Activated CD4-positive, alpha-beta T cell treated with anti-CD3 and anti-CD28 coated beads, Interleukin-2, amount 10 ng/mL, durations not matched to agents 24 days and 14 days (primary cell): ENCODE data around the gene PRKCA. TPM values are rescaled to one million over a fixed set of nuclear protein-coding genes. Genes with fewer than 3 reads are reported as not detected.

ENCODE experiments used
- DNase-seq: peaks from one replicate; pipeline ENCODE4 v3.0.0; 2022
- H3K27ac Mint-ChIP-seq: one replicate; pipeline ENCODE4 v1.8.0; 2022; ENCODE audit warnings: mild to moderate bottlenecking, mixed read lengths
- H3K27me3 Mint-ChIP-seq: one replicate; pipeline ENCODE4 v1.8.0; 2022; ENCODE audit warnings: mixed read lengths
- H3K36me3 Mint-ChIP-seq: one replicate; pipeline ENCODE4 v1.8.0; 2022; ENCODE audit warnings: low read depth, mild to moderate bottlenecking, mixed read lengths
- H3K4me1 Mint-ChIP-seq: one replicate; pipeline ENCODE4 v1.8.0; 2021; ENCODE audit warnings: mixed read lengths
- H3K4me3 Mint-ChIP-seq: one replicate; pipeline ENCODE4 v1.8.0; 2022; ENCODE audit warnings: mild to moderate bottlenecking, moderate library complexity, mixed read lengths
- H3K9me3 Mint-ChIP-seq: one replicate; pipeline ENCODE4 v1.8.0; 2021; ENCODE audit warnings: mixed read lengths
- intact Hi-C: fragments of 100-400 bp; cut with micrococcal nuclease; formaldehyde crosslinking; loops from one replicate; pipeline ENCODE4 v1.15.1; 2023
- total RNA-seq: library from RNA; stranded (reverse); gene quantifications from 2 replicates; pipeline ENCODE4 v1.2.3, GENCODE V29; 2022

PRKCA gene
- total RNA-seq, 1 donor from 2014 or later: 164 TPM

DNA sequence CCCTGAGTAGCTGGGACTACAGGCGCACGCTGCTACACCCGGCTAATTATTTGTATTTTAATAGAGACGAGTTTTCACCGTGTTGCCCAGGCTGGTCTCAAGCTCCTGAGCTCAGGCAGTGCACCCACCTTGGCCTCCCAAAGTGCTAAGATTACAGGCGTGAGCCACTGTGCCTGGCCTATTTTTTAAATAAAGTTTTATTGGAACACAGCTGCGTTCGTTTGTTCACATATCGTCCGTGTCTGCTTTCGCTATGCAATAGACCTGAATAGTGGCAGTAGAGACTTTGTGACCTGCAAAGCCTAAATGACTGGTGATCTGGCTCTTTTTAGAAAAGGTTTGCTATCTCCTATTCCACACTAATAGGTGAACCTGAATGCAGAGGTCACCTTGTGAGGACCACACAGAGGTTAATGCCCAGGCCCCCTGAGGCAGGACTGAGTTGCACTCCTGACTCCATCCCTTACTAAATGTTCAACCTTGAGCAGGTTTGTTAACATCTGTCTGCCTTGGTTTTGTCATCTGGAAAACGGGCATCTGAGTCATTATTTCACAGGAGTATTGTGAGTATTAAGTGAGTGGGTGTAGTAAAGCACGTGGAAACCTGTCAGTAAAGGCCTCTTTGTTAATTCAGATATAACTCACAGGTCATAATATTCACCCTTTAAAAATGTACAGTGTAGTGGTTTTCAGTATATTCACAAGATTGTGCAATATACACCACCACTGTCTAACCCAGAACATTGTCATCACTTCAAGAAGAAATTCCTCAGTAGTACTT lies 375.0 kb downstream of the PRKCA start:
- DNase-seq: no peak
- Mint-ChIP-seq H3K9me3 (peaks cover 6% of the 10 kb centered on the region), H3K27me3 (no peaks in the 10 kb centered on the region), H3K4me3 (peak overlapping the region; percentile 37), H3K4me1 (peaks cover 52% of the 10 kb centered on the region), H3K27ac (peak overlapping the region; percentile 79), H3K36me3 (peaks cover 40% of the 10 kb centered on the region)
- intact Hi-C loops: loop anchor here (1.0 kb wide), 1 partner anchor 10 kb away; no protein-coding TSS in a partner anchor

DNA sequence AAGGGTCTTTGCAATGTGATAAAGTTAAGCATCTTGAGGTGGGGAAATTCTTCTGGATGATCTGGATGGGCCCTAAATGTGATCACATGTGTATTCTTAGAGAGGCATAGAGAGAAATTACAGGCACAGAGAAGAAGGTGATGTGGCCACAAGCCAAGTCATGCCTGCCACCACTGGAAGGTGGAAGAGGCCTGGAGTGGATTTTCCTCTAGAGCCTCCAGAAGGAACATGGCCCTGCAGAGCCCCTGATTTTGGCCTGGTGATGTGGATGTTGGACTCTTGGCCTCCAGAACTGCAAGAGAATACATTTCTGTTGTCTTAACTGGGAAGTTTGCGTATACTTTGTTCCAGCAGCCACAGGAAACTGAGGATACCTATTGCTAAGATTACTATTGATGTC lies 375.6 kb downstream of the PRKCA start:
- DNase-seq: no peak
- Mint-ChIP-seq H3K4me1 (peaks cover 53% of the 10 kb centered on the region), H3K27me3 (no peaks in the 10 kb centered on the region), H3K36me3 (peaks cover 40% of the 10 kb centered on the region), H3K27ac (peak overlapping the region; percentile 53), H3K4me3 (no peak overlapping the region), H3K9me3 (peaks cover 6% of the 10 kb centered on the region)
- intact Hi-C loops: no loop called here

DNA sequence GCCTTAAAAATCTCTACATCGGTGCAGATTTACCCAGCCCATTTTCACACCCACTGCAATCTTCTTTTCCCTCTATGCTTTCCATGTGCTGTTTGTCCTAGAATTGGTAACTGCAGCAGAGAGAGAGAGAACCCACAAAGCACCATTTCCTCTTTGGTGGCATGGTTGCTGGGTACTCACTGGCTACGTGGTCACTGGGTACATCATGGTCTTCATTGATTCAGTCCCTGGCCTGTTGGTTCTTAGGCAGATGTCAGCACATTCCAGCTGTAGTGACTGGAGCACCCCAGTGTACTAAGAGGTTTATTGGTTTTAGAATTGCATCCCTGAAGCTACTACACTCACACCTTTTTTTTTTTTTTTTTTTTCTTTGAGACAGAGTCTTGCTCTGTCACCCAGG lies 376.4 kb downstream of the PRKCA start:
- Mint-ChIP-seq H3K4me1 (peaks cover 47% of the 10 kb centered on the region), H3K27ac (no peak overlapping the region), H3K36me3 (peaks cover 42% of the 10 kb centered on the region)

DNA sequence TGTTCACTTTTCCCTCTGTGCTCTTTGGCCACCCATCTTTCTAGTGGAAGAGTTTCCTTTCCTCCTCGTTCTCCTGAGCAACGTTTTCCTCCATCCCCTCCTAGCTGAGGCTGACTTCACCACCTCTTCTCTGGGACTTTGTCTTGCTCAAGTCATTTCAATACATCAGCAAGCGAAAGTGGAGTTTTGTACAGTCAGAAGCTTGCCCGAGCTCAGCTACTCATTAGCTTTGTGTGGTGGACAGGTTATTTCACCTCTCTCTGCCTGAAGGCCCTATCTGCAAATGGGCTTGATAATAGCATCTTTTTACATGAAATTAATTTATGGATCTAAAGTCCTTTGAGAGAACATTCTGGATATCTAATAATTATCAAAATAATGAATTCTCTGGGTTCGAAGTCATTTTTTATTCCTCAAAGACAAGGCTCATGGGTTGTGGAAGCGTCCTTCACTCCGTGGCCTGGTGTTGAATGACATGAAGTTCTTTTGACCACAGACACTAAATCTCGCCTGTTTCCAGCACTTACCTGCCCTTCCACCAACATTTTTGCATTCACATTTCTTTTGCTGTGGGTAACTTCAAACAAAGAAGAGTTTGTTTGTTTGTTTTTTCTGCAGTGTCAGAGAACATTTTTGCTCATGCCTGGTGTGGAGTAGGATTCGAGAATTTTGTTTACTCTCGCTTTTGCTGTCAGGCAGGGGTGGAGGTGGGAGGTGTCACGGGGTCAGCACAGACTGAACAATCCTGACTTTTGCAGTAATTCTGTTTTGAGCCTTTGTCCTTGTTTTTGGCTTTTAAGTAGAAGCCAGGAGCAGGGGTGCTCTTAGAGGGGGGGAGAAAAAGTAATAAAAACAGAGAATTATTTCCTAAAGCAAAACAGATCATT lies 377.5 kb downstream of the PRKCA start:
- intact Hi-C loops: no loop called here

More for the DNA sequence above, 376.4 kb downstream of the PRKCA start:
- Mint-ChIP-seq H3K4me3 (no peak overlapping the region), H3K9me3 (peaks cover 6% of the 10 kb centered on the region), H3K27me3 (no peaks in the 10 kb centered on the region)
- intact Hi-C loops: no loop called here
- no peak for DNase-seq

DNA sequence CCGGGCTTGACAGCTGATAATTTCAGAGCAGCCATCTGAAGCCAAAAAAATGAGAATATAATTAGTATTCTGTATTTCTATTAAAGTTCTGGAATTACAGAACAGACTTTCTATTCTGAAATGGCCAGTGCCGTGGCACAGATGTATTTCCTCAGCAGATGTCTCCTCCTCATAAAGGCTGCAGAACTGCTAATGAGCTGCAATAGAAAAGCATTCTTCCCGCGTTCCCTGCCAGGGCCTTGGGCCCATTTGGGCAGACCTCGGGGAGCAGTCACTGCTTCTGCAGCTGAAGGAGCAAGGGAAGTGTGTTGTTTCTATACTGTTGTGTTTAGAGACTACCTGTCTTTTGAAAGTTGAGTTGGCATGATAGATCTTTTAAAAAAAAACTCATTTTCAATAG lies 379.9 kb downstream of the PRKCA start:
- Mint-ChIP-seq H3K4me3 (no peak overlapping the region), H3K9me3 (peaks cover 6% of the 10 kb centered on the region), H3K4me1 (peaks cover 31% of the 10 kb centered on the region), H3K27ac (no peak overlapping the region), H3K36me3 (peaks cover 36% of the 10 kb centered on the region), H3K27me3 (no peaks in the 10 kb centered on the region)
- no peak for DNase-seq
- intact Hi-C loops: no loop called here

More for the DNA sequence above, 377.5 kb downstream of the PRKCA start:
- Mint-ChIP-seq H3K36me3 (peaks cover 40% of the 10 kb centered on the region), H3K27ac (no peak overlapping the region), H3K4me3 (no peak overlapping the region), H3K9me3 (peaks cover 6% of the 10 kb centered on the region), H3K27me3 (no peaks in the 10 kb centered on the region), H3K4me1 (peaks cover 38% of the 10 kb centered on the region)
- no peak for DNase-seq

DNA sequence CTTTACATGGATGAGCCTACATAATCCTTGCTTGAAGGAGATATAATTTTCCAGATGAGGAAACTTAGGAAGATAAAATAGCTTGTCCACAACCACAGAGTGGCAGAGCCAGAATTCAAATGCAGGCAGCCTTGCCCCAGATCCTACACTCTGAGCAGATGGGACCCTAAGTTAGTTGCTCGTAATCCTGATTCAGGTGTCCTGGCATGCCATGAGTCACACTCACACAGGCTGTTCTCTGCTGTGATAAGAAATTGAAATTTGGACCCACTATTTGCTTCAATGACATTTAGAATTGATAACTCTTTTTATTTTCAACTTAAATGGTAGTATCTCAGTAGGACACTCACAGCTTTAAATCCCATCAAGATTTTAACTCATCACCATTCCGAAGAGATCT lies 381.8 kb downstream of the PRKCA start:
- Mint-ChIP-seq H3K9me3 (no peaks in the 10 kb centered on the region), H3K27ac (no peak overlapping the region)
- DNase-seq: no peak

DNA sequence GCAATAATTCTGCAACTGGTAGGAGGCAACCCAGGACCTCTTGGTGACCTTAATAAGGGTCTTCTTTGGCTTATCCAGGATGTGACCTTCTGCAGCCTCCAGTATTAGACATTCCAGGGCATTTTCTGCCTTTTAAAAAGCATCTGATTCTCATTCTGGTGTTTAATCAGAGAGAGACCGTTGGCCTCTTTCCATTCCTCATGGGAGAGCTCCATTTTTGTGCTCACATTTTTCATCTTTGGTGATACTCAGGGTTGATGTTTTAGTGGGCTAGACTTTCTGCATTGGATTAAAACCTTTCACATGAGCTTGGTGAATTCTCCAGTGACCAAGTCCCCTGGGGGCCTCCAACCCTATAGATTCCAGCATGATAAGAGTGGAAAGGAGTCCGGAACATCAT lies 382.3 kb downstream of the PRKCA start:
- no peak for DNase-seq
- peaks cover 15% of the 10 kb centered on the region for H3K4me1 Mint-ChIP-seq
- H3K36me3 Mint-ChIP-seq: peaks cover 36% of the 10 kb centered on the region
- no peak overlapping the region for H3K27ac Mint-ChIP-seq
- no peak overlapping the region for H3K4me3 Mint-ChIP-seq
- no peaks in the 10 kb centered on the region for H3K9me3 Mint-ChIP-seq
- no peaks in the 10 kb centered on the region for H3K27me3 Mint-ChIP-seq
- intact Hi-C loops: no loop called here

More for the DNA sequence above, 381.8 kb downstream of the PRKCA start:
- intact Hi-C loops: no loop called here
- Mint-ChIP-seq H3K36me3 (peaks cover 36% of the 10 kb centered on the region), H3K27me3 (no peaks in the 10 kb centered on the region), H3K4me3 (no peak overlapping the region), H3K4me1 (peaks cover 19% of the 10 kb centered on the region)

DNA sequence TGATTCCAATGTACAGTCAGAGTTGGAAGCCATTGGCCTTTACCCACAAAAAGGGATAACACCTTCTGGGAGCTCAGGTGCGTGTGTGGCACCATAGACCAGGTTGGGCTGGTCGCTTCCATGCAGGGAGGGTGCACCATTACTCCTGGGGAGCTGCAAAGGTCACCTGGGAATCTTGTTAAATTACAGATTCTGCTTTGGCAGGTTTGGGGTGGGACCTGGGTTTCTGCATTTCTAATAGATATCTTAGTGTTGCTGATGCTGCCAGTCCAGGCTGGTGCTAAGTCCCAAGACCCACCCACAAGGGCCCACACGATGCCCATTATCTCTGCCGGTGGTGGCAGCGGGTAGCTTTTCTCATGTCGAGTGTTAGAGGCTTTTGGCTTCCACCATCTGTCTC lies 384.2 kb downstream of the PRKCA start:
- Mint-ChIP-seq H3K9me3 (no peaks in the 10 kb centered on the region), H3K27ac (no peak overlapping the region), H3K4me3 (no peak overlapping the region), H3K4me1 (peaks cover 20% of the 10 kb centered on the region), H3K36me3 (peaks cover 49% of the 10 kb centered on the region), H3K27me3 (no peaks in the 10 kb centered on the region)
- intact Hi-C loops: no loop called here
- DNase-seq: no peak

DNA sequence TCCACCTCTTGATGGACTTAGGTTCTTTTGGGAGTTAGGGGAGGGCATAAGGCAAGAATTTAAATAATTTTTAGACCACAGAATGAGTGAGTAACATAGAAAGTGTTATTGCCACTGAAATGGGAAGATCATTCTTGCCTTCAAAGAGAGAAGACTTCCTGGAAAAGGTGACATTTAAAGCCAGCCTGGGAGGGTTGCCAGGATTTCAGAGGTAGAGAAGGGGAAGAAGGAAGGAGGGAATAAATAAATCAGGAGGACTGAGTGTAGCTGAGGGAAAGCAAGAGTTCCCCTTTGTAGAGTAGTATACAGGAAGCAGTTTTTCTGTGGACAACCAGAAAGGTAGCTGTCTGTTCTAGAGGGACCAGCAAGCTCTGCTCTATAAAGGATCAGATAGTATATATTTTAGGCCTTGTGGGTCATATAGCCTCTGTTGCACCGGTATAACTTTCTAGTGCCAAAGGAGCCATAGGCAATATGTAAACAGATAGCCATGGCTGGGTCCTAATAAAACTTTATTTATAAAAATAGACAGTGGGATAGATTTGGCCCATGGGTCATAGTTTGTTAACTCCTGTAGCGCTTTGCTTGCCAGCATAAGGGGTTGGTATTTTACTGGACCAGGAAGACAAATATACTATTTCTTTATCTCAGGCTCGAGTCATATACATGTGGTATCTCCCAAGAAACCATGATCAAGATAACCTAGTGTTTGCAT lies 385.3 kb downstream of the PRKCA start:
- Mint-ChIP-seq H3K4me3 (no peak overlapping the region), H3K27me3 (no peaks in the 10 kb centered on the region), H3K9me3 (no peaks in the 10 kb centered on the region), H3K36me3 (peaks cover 57% of the 10 kb centered on the region), H3K27ac (peak overlapping the region; percentile 69), H3K4me1 (peaks cover 23% of the 10 kb centered on the region)
- intact Hi-C loops: no loop called here
- no peak for DNase-seq

DNA sequence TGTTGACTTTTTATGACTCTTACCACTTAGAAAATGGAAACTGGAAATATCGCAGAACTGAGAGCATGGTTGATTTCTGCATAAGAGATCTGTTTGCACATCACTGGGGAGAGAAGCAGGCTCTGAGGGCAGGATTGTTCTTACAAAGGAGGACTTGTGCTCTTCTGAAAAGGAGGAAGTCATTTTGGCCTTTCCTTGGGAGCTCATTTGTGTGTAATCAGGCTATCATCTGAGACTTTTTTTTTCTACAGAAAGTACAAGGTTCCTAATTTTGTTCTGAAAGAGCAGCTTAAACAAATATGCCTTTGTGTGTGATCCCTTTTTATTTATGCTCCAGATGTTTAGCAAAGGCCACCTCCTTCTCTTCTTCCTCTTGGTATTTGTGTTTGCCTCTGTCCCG lies 386.8 kb downstream of the PRKCA start:
- peaks cover 21% of the 10 kb centered on the region for H3K4me1 Mint-ChIP-seq
- no peaks in the 10 kb centered on the region for H3K27me3 Mint-ChIP-seq
- no peaks in the 10 kb centered on the region for H3K9me3 Mint-ChIP-seq
- H3K4me3 Mint-ChIP-seq: no peak overlapping the region
- H3K27ac Mint-ChIP-seq: peak overlapping the region; percentile 3
- no peak for DNase-seq
- intact Hi-C loops: no loop called here
- peaks cover 67% of the 10 kb centered on the region for H3K36me3 Mint-ChIP-seq

DNA sequence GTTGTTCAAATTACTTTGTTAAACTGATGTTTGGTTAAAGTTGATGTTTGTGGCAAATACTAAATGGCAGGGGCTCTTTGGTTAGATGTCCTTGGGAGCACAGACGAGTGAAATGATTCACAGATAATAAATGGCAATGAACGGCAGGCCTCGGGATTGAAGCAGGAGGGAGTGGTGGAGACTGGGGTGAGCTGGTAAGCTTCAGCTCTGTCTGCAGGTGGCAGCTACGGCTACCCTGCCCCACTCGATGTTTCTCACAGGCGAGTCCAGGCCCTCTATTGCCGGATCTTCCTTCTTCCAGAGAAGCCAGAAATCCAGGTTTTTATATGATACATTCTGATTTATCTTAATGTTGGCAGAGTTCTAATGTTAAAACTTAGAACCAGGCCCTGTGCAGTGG lies 387.8 kb downstream of the PRKCA start:
- peaks cover 21% of the 10 kb centered on the region for H3K4me1 Mint-ChIP-seq
- H3K27ac Mint-ChIP-seq: peak overlapping the region; percentile 30
- no peak overlapping the region for H3K4me3 Mint-ChIP-seq
- intact Hi-C loops: no loop called here
- no peaks in the 10 kb centered on the region for H3K27me3 Mint-ChIP-seq
- H3K36me3 Mint-ChIP-seq: peaks cover 74% of the 10 kb centered on the region
- no peaks in the 10 kb centered on the region for H3K9me3 Mint-ChIP-seq
- no peak for DNase-seq

DNA sequence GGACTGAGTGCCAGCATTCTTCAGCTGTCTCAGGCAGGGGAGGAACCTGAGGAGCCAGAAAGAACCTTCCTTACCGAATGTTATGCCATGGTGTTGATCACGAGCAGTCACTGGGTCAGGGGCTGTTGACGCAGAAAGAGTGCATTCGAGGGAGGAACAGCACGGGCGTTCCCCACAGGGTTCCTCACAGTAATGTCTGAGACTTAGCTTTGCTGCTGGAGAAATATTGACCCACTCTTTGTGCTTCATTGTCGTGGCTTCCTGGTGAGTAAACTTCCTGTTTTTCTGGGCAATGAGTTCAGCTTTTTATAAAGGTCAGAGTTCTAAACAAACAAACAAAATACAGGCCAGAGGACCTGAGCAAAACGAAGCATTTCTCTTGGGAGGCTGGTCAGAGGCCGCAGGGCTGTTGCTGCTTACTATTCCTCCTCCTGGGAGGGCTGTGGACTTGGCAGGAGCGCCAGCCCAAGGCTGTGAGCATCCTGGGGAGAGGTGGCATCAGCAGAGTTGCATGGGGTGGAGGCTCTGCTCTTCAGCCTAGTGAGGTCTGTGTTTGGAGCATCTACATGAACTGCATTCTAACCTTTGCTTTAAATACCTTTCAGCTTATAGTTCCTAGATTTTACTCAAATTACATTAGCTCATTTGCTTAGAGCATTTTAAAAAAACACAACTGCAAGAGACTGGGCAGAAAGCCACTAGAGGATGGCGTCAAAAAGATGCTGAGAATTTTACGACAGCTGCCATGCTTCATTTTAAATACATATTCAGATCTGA lies 389.4 kb downstream of the PRKCA start:
- Mint-ChIP-seq H3K27ac (peak overlapping the region; percentile 78), H3K36me3 (peaks cover 89% of the 10 kb centered on the region), H3K9me3 (no peaks in the 10 kb centered on the region), H3K4me1 (peaks cover 21% of the 10 kb centered on the region), H3K4me3 (peak overlapping the region; percentile 7), H3K27me3 (no peaks in the 10 kb centered on the region)
- no peak for DNase-seq
- intact Hi-C loops: no loop called here

DNA sequence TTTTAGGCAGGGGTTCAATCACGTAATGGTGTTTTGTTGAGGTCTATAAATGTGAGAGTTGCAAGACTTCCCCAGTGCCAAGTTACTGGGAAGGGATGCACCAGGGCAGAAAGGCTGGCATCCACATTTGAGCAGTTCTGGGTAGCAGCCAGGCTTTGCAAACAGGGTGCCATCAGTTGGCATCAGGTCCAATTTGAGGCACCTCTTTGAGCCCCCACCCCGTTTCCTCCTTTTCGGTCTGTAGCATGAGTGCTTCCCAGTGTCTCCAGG lies 389.9 kb downstream of the PRKCA start:
- no peaks in the 10 kb centered on the region for H3K27me3 Mint-ChIP-seq
- H3K9me3 Mint-ChIP-seq: no peaks in the 10 kb centered on the region
- H3K27ac Mint-ChIP-seq: no peak overlapping the region
- DNase-seq: no peak
- H3K36me3 Mint-ChIP-seq: peaks cover 90% of the 10 kb centered on the region
- H3K4me3 Mint-ChIP-seq: no peak overlapping the region
- intact Hi-C loops: no loop called here
- H3K4me1 Mint-ChIP-seq: peaks cover 19% of the 10 kb centered on the region
